D721Med (cell line): ENCODE measurements around the gene KRTAP4-8.
"Not testable (repeated sequence)": the region's sequence is repeated elsewhere in the genome, so short reads cannot be mapped to it uniquely, and the experiment has no call there.

ENCODE experiments used
- DNase-seq: peaks from one replicate; pipeline ENCODE4 v3.0.0; 2011; ENCODE audit warnings: low spot score; ENCODE audit not compliant: insufficient read length
- FAIRE-seq: peaks from 2 replicates; lab custom pipeline; 2011; peaks lifted over from hg19 to GRCh38; lab: Jason Lieb, UNC
- CTCF ChIP-seq: IDR thresholded peaks from 2 replicates; pipeline ENCODE4 v1.5.1; 2012; ENCODE audit warnings: mild to moderate bottlenecking, control low read depth; ENCODE audit not compliant: insufficient read depth; ENCODE audit errors: missing control alignments

Gene KRTAP4-8

GRCh38 chr17:41131979-41132378 is 34.0 kb upstream of the KRTAP4-8 start:
- no peak for TF ChIP-seq CTCF
- no peak for FAIRE-seq

GRCh38 chr17:41127371-41127770 is 29.4 kb upstream of the KRTAP4-8 start:
- no peak for FAIRE-seq

More at GRCh38 chr17:41131979-41132378, 34.0 kb upstream of the KRTAP4-8 start:
- DNase-seq: no peak

GRCh38 chr17:41126412-41126811 is 28.5 kb upstream of the KRTAP4-8 start:
- no peak for FAIRE-seq
- no peak for DNase-seq
- TF ChIP-seq CTCF: no peak

More at GRCh38 chr17:41127371-41127770, 29.4 kb upstream of the KRTAP4-8 start:
- no peak for DNase-seq
- no peak for TF ChIP-seq CTCF

GRCh38 chr17:41125064-41125463 is 27.1 kb upstream of the KRTAP4-8 start:
- no peak for DNase-seq
- TF ChIP-seq CTCF: no peak
- FAIRE-seq: no peak

- not testable (repeated sequence) for FAIRE-seq, DNase-seq
Measured at GRCh38 chr17:41123991-41124371, 26.0 kb upstream of the KRTAP4-8 start, which contains the start of gene KRTAP4-12. TSS of gene KRTAP4-12 (minus strand) at chr17:41124182. CDS start at chr17:41124122, 60 bp downstream.

- not testable (repeated sequence) for FAIRE-seq
Measured at GRCh38 chr17:41123292-41123990, 25.5 kb upstream of the KRTAP4-8 start.

GRCh38 chr17:41121742-41122141 is 23.8 kb upstream of the KRTAP4-8 start:
- FAIRE-seq: no peak
- TF ChIP-seq CTCF: no peak

More at GRCh38 chr17:41123292-41123990, 25.5 kb upstream of the KRTAP4-8 start:
- not testable (repeated sequence) for DNase-seq

GRCh38 chr17:41119696-41120690 is 22.1 kb upstream of the KRTAP4-8 start:
- not testable (repeated sequence) for FAIRE-seq, DNase-seq

More at GRCh38 chr17:41121742-41122141, 23.8 kb upstream of the KRTAP4-8 start:
- DNase-seq: no peak
